Endothelial cell of umbilical vein (primary cell): ENCODE data around the gene SLC6A18. TPM values are rescaled to one million over a fixed set of nuclear protein-coding genes. Genes with fewer than 3 reads are reported as not detected.

Experiments
- BruUV-seq: library from RNA; stranded (reverse); fragments of 400-500 nt; replicated peaks from 2 replicates; lab custom pipeline; 2021; lab: Mats Ljungman, UMichigan
- CTCF ChIA-PET: fragments of 300-600, 350-600 bp; sonication (Branson Sonifier 250); formaldehyde crosslinking; loops from one replicate; lab custom pipeline; 2021; ENCODE audit warnings: antibody characterized with exemption, inconsistent platforms; lab: Charles Lee
- POLR2A ChIA-PET: fragments of 300-600, 350-600 bp; sonication (Branson Sonifier 250); formaldehyde crosslinking; loops from one replicate; lab custom pipeline; 2021; ENCODE audit warnings: antibody characterized with exemption, inconsistent platforms; lab: Charles Lee
- DNase-seq: peaks from one replicate; pipeline ENCODE4 v3.0.0-alpha.2; 2011; ENCODE audit warnings: low read depth, low spot score
- FAIRE-seq: peaks from 2 replicates; lab custom pipeline; 2011; peaks lifted over from hg19 to GRCh38; lab: Jason Lieb, UNC
- H2AFZ ChIP-seq: 2 replicates; pipeline ENCODE4 v1.6.0; 2012; ENCODE audit warnings: low read depth, low read length, control low read depth, inconsistent platforms
- H3K27ac ChIP-seq: 2 replicates; pipeline ENCODE4 v1.5.1; 2011; ENCODE audit warnings: low read depth, mild to moderate bottlenecking, control low read depth, low read length, moderate library complexity; ENCODE audit not compliant: insufficient read depth
- H3K27me3 ChIP-seq, 2 experiments: 2 replicates each; pipeline versions ENCODE4 v1.6.0 to v1.6.1; 2011; ENCODE audit warnings: low read length in 2 of 2, mixed read lengths in 1 of 2; ENCODE audit not compliant: control insufficient read depth in 2 of 2, insufficient read depth in 2 of 2
- H3K36me3 ChIP-seq, 2 experiments: 2 replicates in 1 of 2; 3 replicates in 1 of 2; pipeline ENCODE4 v1.5.1; 2011; ENCODE audit warnings: low read length in 2 of 2, mild to moderate bottlenecking in 1 of 2, moderate library complexity in 1 of 2; ENCODE audit not compliant: control insufficient read depth in 2 of 2, insufficient read depth in 2 of 2; ENCODE audit errors: extremely low read depth in 1 of 2
- H3K4me1 ChIP-seq: 3 replicates; pipeline ENCODE4 v1.5.1; 2011; ENCODE audit warnings: mild to moderate bottlenecking, low read length; ENCODE audit not compliant: control insufficient read depth, insufficient read depth; ENCODE audit errors: extremely low read depth
- H3K4me2 ChIP-seq: 2 replicates; pipeline ENCODE4 v1.6.1; 2011; ENCODE audit warnings: low read length, control low read depth, mixed read lengths; ENCODE audit not compliant: insufficient read depth
- H3K4me3 ChIP-seq, 3 experiments: fragments of 200-600 bp in 1 of 3; sonication (generic), shearing (Covaris generic) in 1 of 3; replicated peaks in 1 of 3; 2 replicates each; pipeline ENCODE4 v1.5.1; 2011 to 2016; ENCODE audit warnings: control low read depth in 3 of 3, low read length in 3 of 3, mild to moderate bottlenecking in 2 of 3, inconsistent platforms in 1 of 3, low read depth in 1 of 3, moderate library complexity in 1 of 3; ENCODE audit not compliant: insufficient read depth in 1 of 3
- H3K79me2 ChIP-seq: 2 replicates; pipeline ENCODE4 v1.6.0; 2012; ENCODE audit warnings: low read length, inconsistent platforms; ENCODE audit not compliant: control insufficient read depth, insufficient read depth
- H3K9ac ChIP-seq: replicated peaks from 2 replicates; pipeline ENCODE3; 2011; ENCODE audit warnings: low read length, control low read depth; ENCODE audit not compliant: insufficient read depth; ENCODE audit errors: extremely low read depth
- H3K9me1 ChIP-seq: replicated peaks from 3 replicates; pipeline ENCODE4 v1.6.0; 2011; ENCODE audit warnings: mild to moderate bottlenecking, low read length; ENCODE audit not compliant: control insufficient read depth, insufficient read depth; ENCODE audit errors: extremely low read depth
- H3K9me3 ChIP-seq: replicated peaks from 2 replicates; pipeline ENCODE4 v1.5.1; 2012; ENCODE audit warnings: low read length, inconsistent platforms; ENCODE audit not compliant: control insufficient read depth, insufficient read depth
- H4K20me1 ChIP-seq: replicated peaks from 2 replicates; pipeline ENCODE3; 2011; ENCODE audit warnings: mild to moderate bottlenecking, low read length; ENCODE audit not compliant: control insufficient read depth, insufficient read depth; ENCODE audit errors: extremely low read depth
- EZH2 ChIP-seq: IDR thresholded peaks from 2 replicates; pipeline ENCODE4 v1.6.1; 2012; ENCODE audit warnings: borderline replicate concordance, low read depth, mild to moderate bottlenecking, moderate library complexity, low read length, inconsistent platforms; ENCODE audit not compliant: severe bottlenecking
- FOS ChIP-seq: IDR thresholded peaks from 2 replicates; pipeline ENCODE4 v1.6.1; 2011; ENCODE audit warnings: mild to moderate bottlenecking, low read length, moderate library complexity, borderline replicate concordance; ENCODE audit not compliant: insufficient read depth
- GATA2 ChIP-seq: IDR thresholded peaks from 2 replicates; pipeline ENCODE4 v1.7.0; 2011; ENCODE audit warnings: low read depth, mild to moderate bottlenecking, moderate library complexity, mixed read lengths, low read length; ENCODE audit not compliant: insufficient read length, insufficient read depth
- JUN ChIP-seq: IDR thresholded peaks from 2 replicates; pipeline ENCODE4 v1.6.1; 2011; ENCODE audit warnings: borderline replicate concordance, low read depth; ENCODE audit not compliant: insufficient read length, insufficient read depth
- MYC ChIP-seq: IDR thresholded peaks from one replicate; pipeline ENCODE4 v1.6.1; 2011; ENCODE audit warnings: mild to moderate bottlenecking, low read depth, low read length
- POLR2A ChIP-seq: IDR thresholded peaks from 2 replicates; pipeline ENCODE4 v1.6.1; 2012; ENCODE audit warnings: low read depth, mild to moderate bottlenecking, control low read depth, low read length
- POLR2AphosphoS5 ChIP-seq: IDR thresholded peaks from 2 replicates; pipeline ENCODE4 v1.6.1; 2012; ENCODE audit warnings: low read depth, mild to moderate bottlenecking, control low read depth, low read length, moderate library complexity; ENCODE audit not compliant: insufficient read depth
- dilution Hi-C: fragments of 300-500 bp; cut with MboI; formaldehyde crosslinking; loops from one replicate; pipeline ENCODE4 v1.15.0; 2019; ENCODE audit warnings: low sequenced_read_pairs; ENCODE audit not compliant: extremely low pct_ligation_motif_present
- intact Hi-C: fragments of 100-400 bp; cut with micrococcal nuclease; formaldehyde crosslinking; loops from one replicate; pipeline ENCODE4 v1.10.0; 2022
- polyA plus RNA-seq, 4 experiments: library from polyadenylated mRNA; depleted of rRNA in 3 of 4; stranded (reverse) in 3 of 4; unstranded in 1 of 4; fragments of >200 nt; gene quantifications; 2 replicates each; pipeline versions ENCODE4 v1.2.1 to v1.2.3, GENCODE V29; 2011 to 2012; ENCODE audit warnings: missing spikeins in 1 of 4
- total RNA-seq: library from RNA; stranded (reverse); gene quantifications from 2 replicates; pipeline ENCODE4 v1.2.3, GENCODE V29; 2021
- TF ChIP-seq, protein P1 (sequence below), 2 donors: IDR thresholded peaks; 1 replicate in 1 of 2; 2 replicates in 1 of 2; pipeline ENCODE4 v1.5.1; 2011; ENCODE audit warnings: low read length in 2 of 2, mild to moderate bottlenecking in 2 of 2, moderate library complexity in 2 of 2, control low read depth in 1 of 2, inconsistent platforms in 1 of 2, low read depth in 1 of 2; ENCODE audit not compliant: insufficient read depth in 1 of 2; ENCODE audit errors: extremely low read depth in 1 of 2
- TF ChIP-seq, protein P2 (sequence below): IDR thresholded peaks from 2 replicates; pipeline ENCODE4 v1.6.1; 2011; ENCODE audit not compliant: insufficient read depth, insufficient read length

SLC6A18 gene
- total and polyA plus RNA-seq, 2 donors (not counting 3 experiments of a cell fraction or from before 2014, with no cell fraction given): not detected

DNA sequence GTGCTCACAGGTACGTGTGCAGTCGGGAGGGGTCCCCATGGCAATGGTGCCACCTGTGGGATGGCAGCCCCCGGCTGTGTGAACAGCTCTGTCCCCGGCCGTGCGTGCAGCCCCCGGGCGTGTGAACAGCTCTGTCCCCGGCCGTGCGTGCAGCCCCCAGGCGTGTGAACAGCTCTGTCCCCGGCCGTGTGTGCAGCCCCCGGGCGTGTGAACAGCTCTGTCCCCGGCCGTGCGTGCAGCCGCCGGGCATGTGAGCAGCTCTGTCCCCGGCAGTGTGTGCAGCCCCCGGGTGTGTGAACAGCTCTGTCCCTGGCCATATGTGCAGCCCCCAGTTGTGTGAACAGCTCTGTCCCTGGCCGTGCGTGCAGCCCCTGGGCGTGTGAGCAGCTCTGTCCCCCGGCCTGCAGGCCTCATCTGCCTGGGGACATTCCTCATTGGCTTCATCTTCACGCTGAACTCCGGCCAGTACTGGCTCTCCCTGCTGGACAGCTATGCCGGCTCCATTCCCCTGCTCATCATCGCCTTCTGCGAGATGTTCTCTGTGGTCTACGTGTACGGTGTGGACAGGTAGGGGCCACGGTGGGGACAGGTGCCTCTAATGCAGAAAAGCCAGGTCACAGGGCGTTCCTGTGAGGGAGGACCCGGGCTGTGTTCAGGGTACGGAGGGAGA, 5.9 kb upstream of the SLC6A18 start:
- Histone ChIP-seq H2AFZ (no peak overlapping the region), H3K9me1 (no peaks in the 10 kb centered on the region), H4K20me1 (no peaks in the 10 kb centered on the region), H3K27me3 (no peaks in the 10 kb centered on the region), H3K79me2 (no peaks in the 10 kb centered on the region), H3K9ac (no peak overlapping the region), H3K4me1 (no peaks in the 10 kb centered on the region), H3K4me2 (no peak overlapping the region), H3K36me3 (no peaks in the 10 kb centered on the region), H3K4me3 (no peak overlapping the region), H3K27ac (no peak overlapping the region), H3K9me3 (no peaks in the 10 kb centered on the region)
- dilution Hi-C loops: no loop called here
- POLR2A ChIA-PET: no interaction called here
- no peak for FAIRE-seq
- intact Hi-C loops: no loop called here
- BruUV-seq: no TSS peak
- TF ChIP-seq MYC: no peak
- TF ChIP-seq JUN: no peak
- TF ChIP-seq EZH2: no peak
- TF ChIP-seq GATA2: no peak
- no peak for TF ChIP-seq POLR2A
- TF ChIP-seq, protein P1, sequence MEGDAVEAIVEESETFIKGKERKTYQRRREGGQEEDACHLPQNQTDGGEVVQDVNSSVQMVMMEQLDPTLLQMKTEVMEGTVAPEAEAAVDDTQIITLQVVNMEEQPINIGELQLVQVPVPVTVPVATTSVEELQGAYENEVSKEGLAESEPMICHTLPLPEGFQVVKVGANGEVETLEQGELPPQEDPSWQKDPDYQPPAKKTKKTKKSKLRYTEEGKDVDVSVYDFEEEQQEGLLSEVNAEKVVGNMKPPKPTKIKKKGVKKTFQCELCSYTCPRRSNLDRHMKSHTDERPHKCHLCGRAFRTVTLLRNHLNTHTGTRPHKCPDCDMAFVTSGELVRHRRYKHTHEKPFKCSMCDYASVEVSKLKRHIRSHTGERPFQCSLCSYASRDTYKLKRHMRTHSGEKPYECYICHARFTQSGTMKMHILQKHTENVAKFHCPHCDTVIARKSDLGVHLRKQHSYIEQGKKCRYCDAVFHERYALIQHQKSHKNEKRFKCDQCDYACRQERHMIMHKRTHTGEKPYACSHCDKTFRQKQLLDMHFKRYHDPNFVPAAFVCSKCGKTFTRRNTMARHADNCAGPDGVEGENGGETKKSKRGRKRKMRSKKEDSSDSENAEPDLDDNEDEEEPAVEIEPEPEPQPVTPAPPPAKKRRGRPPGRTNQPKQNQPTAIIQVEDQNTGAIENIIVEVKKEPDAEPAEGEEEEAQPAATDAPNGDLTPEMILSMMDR (IDR thresholded peaks at IDR 0.05; ENCODE audit: extremely low read depth in 1 of 2, insufficient read depth in 1 of 2, low read depth in 1 of 2, low read length in 2 of 2): no peak
- TF ChIP-seq, protein P2, sequence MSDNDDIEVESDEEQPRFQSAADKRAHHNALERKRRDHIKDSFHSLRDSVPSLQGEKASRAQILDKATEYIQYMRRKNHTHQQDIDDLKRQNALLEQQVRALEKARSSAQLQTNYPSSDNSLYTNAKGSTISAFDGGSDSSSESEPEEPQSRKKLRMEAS: no peak
- no peak for TF ChIP-seq POLR2AphosphoS5
- no peak for TF ChIP-seq FOS
- CTCF ChIA-PET: no interaction called here
- DNase-seq: no peak
